Ishikawa (cell line): Measurements from ENCODE around the gene SYT5.

Experiments used
- CEBPB ChIP-seq: IDR thresholded peaks from 2 replicates; pipeline ENCODE4 v1.6.1; 2012
- EGR1 ChIP-seq: IDR thresholded peaks from 2 replicates; pipeline ENCODE4 v1.6.1; 2012
- TAF1 ChIP-seq: IDR thresholded peaks from 2 replicates; pipeline ENCODE4 v1.6.1; 2012; ENCODE audit warnings: low read depth, mild to moderate bottlenecking
- TF ChIP-seq, protein P1 (sequence below): IDR thresholded peaks from 2 replicates; pipeline ENCODE4 v1.6.1; 2012; ENCODE audit warnings: low read depth, mild to moderate bottlenecking

DNA sequence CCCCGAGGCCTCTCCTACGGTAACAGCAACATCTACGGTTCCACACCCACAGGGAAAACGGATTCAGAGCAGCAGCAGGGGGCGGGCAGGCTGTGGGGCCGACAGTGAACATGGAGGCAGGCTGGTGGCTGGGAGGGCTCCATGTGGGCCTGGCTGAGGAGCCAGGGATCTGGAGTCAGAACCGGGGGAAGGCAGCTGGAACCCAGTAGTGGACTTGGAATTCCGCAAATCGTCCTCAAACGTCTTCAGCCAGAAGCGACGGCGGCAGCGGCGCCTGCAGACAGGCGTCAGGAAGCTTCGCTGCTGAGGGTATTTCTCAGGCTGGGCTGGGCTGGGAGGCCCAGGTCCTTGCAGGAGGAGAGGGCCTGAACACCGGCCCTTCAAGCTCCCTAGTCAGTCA lies 46.7 kb upstream of the SYT5 start:
- TF ChIP-seq EGR1 (no peak), CEBPB (no peak), TAF1 (no peak)
- TF ChIP-seq, protein P1, sequence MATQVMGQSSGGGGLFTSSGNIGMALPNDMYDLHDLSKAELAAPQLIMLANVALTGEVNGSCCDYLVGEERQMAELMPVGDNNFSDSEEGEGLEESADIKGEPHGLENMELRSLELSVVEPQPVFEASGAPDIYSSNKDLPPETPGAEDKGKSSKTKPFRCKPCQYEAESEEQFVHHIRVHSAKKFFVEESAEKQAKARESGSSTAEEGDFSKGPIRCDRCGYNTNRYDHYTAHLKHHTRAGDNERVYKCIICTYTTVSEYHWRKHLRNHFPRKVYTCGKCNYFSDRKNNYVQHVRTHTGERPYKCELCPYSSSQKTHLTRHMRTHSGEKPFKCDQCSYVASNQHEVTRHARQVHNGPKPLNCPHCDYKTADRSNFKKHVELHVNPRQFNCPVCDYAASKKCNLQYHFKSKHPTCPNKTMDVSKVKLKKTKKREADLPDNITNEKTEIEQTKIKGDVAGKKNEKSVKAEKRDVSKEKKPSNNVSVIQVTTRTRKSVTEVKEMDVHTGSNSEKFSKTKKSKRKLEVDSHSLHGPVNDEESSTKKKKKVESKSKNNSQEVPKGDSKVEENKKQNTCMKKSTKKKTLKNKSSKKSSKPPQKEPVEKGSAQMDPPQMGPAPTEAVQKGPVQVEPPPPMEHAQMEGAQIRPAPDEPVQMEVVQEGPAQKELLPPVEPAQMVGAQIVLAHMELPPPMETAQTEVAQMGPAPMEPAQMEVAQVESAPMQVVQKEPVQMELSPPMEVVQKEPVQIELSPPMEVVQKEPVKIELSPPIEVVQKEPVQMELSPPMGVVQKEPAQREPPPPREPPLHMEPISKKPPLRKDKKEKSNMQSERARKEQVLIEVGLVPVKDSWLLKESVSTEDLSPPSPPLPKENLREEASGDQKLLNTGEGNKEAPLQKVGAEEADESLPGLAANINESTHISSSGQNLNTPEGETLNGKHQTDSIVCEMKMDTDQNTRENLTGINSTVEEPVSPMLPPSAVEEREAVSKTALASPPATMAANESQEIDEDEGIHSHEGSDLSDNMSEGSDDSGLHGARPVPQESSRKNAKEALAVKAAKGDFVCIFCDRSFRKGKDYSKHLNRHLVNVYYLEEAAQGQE = no peak
